ENCODE data around the gene HOXB5. TPM values are rescaled to one million over a fixed set of nuclear protein-coding genes. Genes with fewer than 3 reads are reported as not detected.

Gene HOXB5
- total RNA-seq, 4 donors from 2014 or later = 0.72 to 3.3 (median 1.4) TPM

DNA sequence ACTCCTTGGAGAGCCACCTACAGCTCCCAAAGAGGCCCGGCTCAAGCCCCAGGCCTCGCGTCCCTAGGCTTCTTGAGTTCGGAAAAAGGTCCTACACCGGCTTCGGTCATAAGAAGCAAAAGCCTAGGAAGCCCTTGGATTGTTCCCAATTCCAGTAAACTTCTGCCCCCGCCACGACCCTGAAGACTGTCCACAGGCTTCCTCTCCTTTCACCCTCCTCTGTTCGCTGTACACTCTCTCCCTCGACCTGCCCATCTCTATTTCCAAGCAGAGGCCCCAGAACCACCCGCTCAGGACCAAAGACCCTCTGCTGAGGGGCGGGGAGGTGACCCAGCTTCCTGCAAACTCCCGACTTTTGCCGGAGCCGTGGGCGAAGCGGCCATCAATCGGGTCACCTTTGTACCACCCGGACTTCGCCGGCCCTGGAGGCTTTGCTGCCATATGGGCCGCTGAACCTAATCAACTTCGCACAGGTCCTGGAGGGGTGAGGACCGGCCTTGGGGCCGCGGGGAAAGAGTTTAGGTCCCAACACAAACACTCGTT is 51.4 kb downstream of the HOXB5 start:
- no peak for ATAC-seq (ENCODE audit: low FRiP score)
- no peak for DNase-seq (ENCODE audit: low spot score)
- TF ChIP-seq CTCF (IDR thresholded peaks at IDR 0.05) = no peak

GRCh38 chr17:48541577-48542113 is 51.9 kb downstream of the HOXB5 start:
- no peak for TF ChIP-seq CTCF (IDR thresholded peaks at IDR 0.05)
- ATAC-seq (ENCODE audit: low FRiP score) (no peak), DNase-seq (ENCODE audit: low spot score) (no peak)

Small RNA genes lying within 50 kb of the gene (small RNA-seq; reads per million reads assigned to genes)
- gene MIR196A1 = not detected

Other genes starting within 250 kb of the HOXB5 start
- 1 to 10 TPM in 2 of 4 donors, under 1 TPM in 1, not detected in 1; 0.93 to 1.9 (median 1.1) TPM for gene SKAP1, start 163.6 kb downstream of the HOXB5 start, total RNA-seq
- gene HOXB1, start 62.8 kb downstream of the HOXB5 start, total RNA-seq = not detected
- gene HOXB2, start 48.7 kb downstream of the HOXB5 start, total RNA-seq = 10 to 100 TPM in 3 of 4 donors, 1 to 10 TPM in 1; 9.7 to 35.2 (median 16.3) TPM
- 1 to 10 TPM; 1.6 to 8.7 (median 3.4) TPM for gene HOXB4, start 15.4 kb downstream of the HOXB5 start, total RNA-seq
- gene HOXB3, start 3.5 kb downstream of the HOXB5 start, total RNA-seq = 10 to 100 TPM in 2 of 4 donors, 1 to 10 TPM in 2; 4.8 to 30.3 (median 10.6) TPM
- 10 to 100 TPM in 3 of 4 donors, 1 to 10 TPM in 1; 9.2 to 22.7 (median 15.5) TPM for gene HOXB6, start 11.2 kb upstream of the HOXB5 start, total RNA-seq
- 10 to 100 TPM in 1 of 4 donors, 1 to 10 TPM in 3; 5.3 to 11.5 (median 8.4) TPM for gene HOXB7, start 17.2 kb upstream of the HOXB5 start, total RNA-seq
- 1 to 10 TPM; 4.3 to 6.2 (median 5.0) TPM for gene HOXB8, start 21.5 kb upstream of the HOXB5 start, total RNA-seq
- under 1 TPM in 2 of 4 donors, not detected in 2; 0.09 to 0.48 TPM for gene HOXB9, start 32.6 kb upstream of the HOXB5 start, total RNA-seq
- gene PRAC1, start 128.7 kb upstream of the HOXB5 start, total RNA-seq = not detected
- gene PRAC2, start 129.4 kb upstream of the HOXB5 start, total RNA-seq = not detected
- not detected for gene HOXB13, start 135.0 kb upstream of the HOXB5 start, total RNA-seq
- gene TTLL6, start 223.4 kb upstream of the HOXB5 start, total RNA-seq = 1 to 10 TPM in 1 of 4 donors, not detected in 3; 1.9 TPM
- gene CALCOCO2, start 237.3 kb upstream of the HOXB5 start, total RNA-seq = 100 to 1,000 TPM; 107 to 356 (median 135) TPM

All from omental fat pad (tissue), 4 donors.